Activated T-cell treated with anti-CD3 and anti-CD28 coated beads, Interleukin-2, amount 50 U/mL, for 4 hours (primary cell): ENCODE measurements around the gene TACSTD2. TPM values are rescaled to one million over a fixed set of nuclear protein-coding genes. Genes with fewer than 3 reads are reported as not detected.
A peak's percentile ranks its signal among the peaks of the same experiment; 100 is the strongest.
"Not testable (repeated sequence)": the region's sequence is repeated elsewhere in the genome, so short reads cannot be mapped to it uniquely, and the experiment has no call there.

Experiments
- ATAC-seq, 2 donors: fragments of 200-7000 bp; cut with Tn5 transposase; one replicate each; pipeline ENCODE4 v1.10.0; 2021
- DNase-seq: peaks from one replicate; pipeline ENCODE4 v3.0.0-alpha.2; 2020
- H3K27me3 Mint-ChIP-seq: one replicate; pipeline ENCODE4 v1.8.0; 2021; ENCODE audit warnings: low read depth, mixed read lengths
- H3K36me3 Mint-ChIP-seq: one replicate; pipeline ENCODE4 v1.8.0; 2022; ENCODE audit warnings: mixed read lengths; ENCODE audit not compliant: insufficient read depth
- H3K4me1 Mint-ChIP-seq: one replicate; pipeline ENCODE4 v1.8.0; 2021; ENCODE audit warnings: low read depth, mixed read lengths
- H3K4me3 Mint-ChIP-seq: one replicate; pipeline ENCODE4 v1.8.0; 2021; ENCODE audit warnings: mild to moderate bottlenecking, moderate library complexity, mixed read lengths
- H3K9me3 Mint-ChIP-seq: one replicate; pipeline ENCODE4 v1.8.0; 2021; ENCODE audit warnings: mixed read lengths
- total RNA-seq, 3 donors: library from RNA; stranded (reverse); gene quantifications; one replicate each; pipeline ENCODE4 v1.2.1, GENCODE V29; 2021

The TACSTD2 gene
- total RNA-seq, 3 donors from 2014 or later = 0.08 to 0.11 TPM; not detected in 1

DNA sequence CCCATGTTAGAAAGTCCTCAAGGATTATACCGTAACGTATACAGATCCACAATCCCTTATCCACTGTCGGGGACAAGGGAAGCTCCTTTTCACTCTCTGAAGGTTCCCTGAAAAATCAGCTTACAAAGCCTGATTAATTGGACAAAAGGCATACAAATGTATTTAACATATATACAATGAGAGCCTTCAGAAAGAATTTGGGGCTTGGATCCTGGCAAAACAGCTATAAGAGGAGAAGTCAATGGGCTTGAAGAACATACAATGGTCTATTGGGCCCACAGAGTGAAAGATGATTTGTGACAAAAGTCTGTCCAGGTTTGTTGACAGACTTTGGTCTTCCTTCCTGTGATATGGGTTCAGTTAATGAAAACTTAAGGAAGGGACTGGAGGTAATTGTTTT is 10.7 kb downstream of the TACSTD2 start:
- Mint-ChIP-seq H3K27me3 (peaks cover 37% of the 10 kb centered on the region), H3K36me3 (no peaks in the 10 kb centered on the region), H3K9me3 (no peaks in the 10 kb centered on the region), H3K4me1 (no peaks in the 10 kb centered on the region), H3K4me3 (no peak overlapping the region)
- ATAC-seq (no peak), DNase-seq (no peak)

DNA sequence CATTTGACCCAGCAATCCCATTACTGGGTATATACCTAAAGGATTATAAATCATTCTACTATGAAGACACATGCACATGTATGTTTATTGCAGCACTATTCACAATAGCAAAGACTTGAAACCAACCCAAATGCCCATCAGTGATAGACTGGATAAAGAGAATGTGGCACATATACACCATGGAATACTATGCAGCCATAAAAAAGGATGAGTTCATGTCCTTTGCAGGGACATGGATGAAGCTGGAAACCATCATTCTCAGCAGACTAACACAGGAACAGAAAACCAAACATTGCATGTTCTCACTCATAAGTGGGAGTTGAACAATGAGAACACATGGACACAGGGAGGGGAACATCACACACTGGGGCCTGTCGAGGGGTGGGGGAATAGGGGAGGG is 13.3 kb downstream of the TACSTD2 start:
- H3K4me1 Mint-ChIP-seq, H3K36me3 Mint-ChIP-seq, DNase-seq, H3K4me3 Mint-ChIP-seq, H3K9me3 Mint-ChIP-seq, ATAC-seq: not testable (repeated sequence)
- H3K27me3 Mint-ChIP-seq = peaks cover 34% of the 10 kb centered on the region

DNA sequence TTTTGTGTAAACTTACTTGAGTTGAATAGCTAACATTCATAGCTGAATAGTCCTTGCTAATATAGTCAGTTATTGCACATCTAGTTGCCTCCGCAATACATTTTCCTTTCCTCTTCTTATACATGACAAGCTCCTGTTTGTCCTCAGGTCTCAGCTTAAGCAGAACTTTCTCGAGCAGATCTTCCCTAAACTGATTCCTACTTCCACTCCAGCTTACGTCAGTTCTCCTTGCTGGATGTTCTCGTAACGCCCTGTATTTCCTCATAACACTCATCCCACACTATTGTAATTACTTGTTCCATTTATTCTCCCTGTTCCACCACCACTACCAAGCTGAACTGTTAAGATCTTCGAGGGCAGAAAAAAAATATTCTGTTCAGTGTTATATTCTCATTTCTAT is 15.4 kb downstream of the TACSTD2 start:
- DNase-seq (no peak), ATAC-seq (no peak)
- H3K4me3 Mint-ChIP-seq = no peak overlapping the region
- no peaks in the 10 kb centered on the region for H3K36me3 Mint-ChIP-seq
- no peaks in the 10 kb centered on the region for H3K4me1 Mint-ChIP-seq
- H3K27me3 Mint-ChIP-seq = peaks cover 40% of the 10 kb centered on the region
- H3K9me3 Mint-ChIP-seq = no peaks in the 10 kb centered on the region

DNA sequence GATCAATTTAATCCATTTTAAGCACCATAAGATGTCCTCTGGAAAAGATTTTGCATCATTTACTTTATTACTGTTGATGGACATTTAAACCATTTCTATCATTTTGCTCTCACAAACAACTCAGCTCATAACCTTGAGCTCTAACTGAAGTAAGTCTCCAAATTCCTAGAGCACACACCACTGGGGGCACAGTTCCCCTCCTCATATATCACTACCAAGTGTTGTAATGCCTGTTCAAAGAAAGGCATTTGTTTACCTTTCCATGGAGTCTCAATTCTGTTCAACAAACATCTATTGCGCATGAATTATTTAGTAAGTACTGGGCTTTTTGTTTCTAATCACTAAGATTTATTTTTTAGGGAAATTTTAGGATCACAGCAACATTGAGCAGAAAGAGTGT is 21.7 kb downstream of the TACSTD2 start:
- Mint-ChIP-seq H3K4me1 (no peaks in the 10 kb centered on the region), H3K4me3 (no peak overlapping the region), H3K36me3 (no peaks in the 10 kb centered on the region), H3K27me3 (peaks cover 27% of the 10 kb centered on the region), H3K9me3 (no peaks in the 10 kb centered on the region)
- DNase-seq (no peak), ATAC-seq (no peak)

DNA sequence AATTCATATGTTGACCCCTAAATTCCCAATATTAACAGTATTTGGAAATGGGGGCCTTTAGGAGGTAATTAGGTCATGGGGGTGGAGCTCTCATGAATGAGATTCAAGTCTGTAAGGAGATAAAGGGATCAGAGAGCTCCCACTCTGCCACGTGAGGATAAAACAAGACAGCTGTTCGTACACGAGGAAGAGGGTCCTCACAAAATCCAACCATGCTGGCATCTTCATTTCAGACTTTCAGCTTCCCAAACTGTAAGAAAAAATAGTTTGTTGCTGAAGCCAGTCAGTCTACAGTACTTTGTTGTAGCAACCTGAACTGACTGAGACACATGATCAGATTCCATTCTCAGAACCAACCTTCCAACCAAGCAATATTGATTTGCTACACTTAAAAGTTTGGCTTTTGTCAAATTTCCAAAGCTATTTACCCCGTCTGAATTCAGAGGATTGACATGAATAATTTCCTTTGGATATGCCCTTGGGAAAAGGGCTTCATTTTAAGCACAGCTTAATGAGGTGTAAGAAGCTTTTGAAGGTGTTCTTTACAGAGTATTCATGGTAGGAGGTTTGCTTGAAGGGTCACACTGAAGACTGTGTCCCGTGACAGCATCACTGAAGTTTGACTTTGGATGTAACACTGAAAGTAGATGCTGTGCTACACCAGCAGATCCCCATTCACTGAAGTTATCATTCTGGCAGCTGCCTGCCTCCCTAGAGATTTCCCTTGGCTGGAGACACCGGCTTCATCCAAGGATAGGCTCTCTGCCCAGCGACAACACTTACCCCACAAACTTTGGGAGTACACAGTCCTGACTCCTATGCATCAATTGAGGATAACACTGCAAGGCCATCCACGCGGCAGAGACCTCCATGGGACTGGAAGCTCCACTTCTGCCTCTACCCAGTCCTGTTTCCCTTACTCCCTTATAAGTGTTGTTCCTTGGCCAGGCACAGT is 25.6 kb downstream of the TACSTD2 start:
- Mint-ChIP-seq H3K27me3 (peaks cover 9% of the 10 kb centered on the region), H3K4me3 (no peak overlapping the region), H3K9me3 (no peaks in the 10 kb centered on the region), H3K4me1 (peaks cover 6% of the 10 kb centered on the region), H3K36me3 (no peaks in the 10 kb centered on the region)
- DNase-seq (no peak), ATAC-seq (no peak)

DNA sequence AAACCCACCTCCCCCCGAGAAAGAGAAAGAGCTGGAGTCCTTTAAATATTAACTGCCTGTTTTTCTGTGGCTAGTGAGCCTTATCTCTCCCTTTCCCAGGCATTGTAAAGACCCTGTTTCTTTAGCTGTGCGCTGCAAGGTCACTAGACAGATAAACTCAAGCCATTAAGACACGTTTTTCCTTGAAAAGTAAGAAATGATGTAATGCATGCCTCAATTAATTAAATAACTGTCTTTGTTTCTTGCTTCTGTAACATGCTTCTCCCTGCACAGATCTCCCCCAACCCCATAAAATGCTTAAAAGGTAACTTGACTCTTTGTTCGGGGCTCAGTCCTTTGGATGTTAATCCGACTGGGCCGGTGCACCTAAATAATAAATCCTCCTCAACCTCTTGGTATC is 27.8 kb downstream of the TACSTD2 start:
- H3K36me3 Mint-ChIP-seq, ATAC-seq, H3K9me3 Mint-ChIP-seq, H3K27me3 Mint-ChIP-seq, H3K4me3 Mint-ChIP-seq, DNase-seq: not testable (repeated sequence)
- H3K4me1 Mint-ChIP-seq = peaks cover 19% of the 10 kb centered on the region

DNA sequence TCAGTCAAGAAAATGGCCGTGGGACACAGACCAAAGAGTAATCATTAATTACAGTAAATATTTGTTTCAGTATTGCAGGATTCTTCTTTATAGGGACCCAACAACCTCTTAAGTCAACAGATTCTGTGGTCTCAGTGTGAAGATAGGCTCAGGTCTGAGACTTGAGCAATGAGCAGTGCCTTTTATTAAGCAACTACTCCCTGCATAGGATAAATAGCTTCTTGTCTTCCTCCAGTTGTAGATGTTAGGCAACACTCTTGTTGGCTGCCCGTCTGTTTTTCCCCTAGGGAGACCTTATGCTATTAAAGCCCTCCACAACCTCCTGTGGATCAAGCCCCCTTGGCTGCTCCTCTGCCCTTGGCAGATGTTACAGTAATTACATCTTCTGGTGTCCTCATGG is 28.7 kb downstream of the TACSTD2 start:
- H3K27me3 Mint-ChIP-seq = peaks cover 4% of the 10 kb centered on the region
- H3K4me1 Mint-ChIP-seq = peaks cover 22% of the 10 kb centered on the region
- DNase-seq (no peak), ATAC-seq (no peak)
- no peak overlapping the region for H3K4me3 Mint-ChIP-seq
- no peaks in the 10 kb centered on the region for H3K36me3 Mint-ChIP-seq
- no peaks in the 10 kb centered on the region for H3K9me3 Mint-ChIP-seq

DNA sequence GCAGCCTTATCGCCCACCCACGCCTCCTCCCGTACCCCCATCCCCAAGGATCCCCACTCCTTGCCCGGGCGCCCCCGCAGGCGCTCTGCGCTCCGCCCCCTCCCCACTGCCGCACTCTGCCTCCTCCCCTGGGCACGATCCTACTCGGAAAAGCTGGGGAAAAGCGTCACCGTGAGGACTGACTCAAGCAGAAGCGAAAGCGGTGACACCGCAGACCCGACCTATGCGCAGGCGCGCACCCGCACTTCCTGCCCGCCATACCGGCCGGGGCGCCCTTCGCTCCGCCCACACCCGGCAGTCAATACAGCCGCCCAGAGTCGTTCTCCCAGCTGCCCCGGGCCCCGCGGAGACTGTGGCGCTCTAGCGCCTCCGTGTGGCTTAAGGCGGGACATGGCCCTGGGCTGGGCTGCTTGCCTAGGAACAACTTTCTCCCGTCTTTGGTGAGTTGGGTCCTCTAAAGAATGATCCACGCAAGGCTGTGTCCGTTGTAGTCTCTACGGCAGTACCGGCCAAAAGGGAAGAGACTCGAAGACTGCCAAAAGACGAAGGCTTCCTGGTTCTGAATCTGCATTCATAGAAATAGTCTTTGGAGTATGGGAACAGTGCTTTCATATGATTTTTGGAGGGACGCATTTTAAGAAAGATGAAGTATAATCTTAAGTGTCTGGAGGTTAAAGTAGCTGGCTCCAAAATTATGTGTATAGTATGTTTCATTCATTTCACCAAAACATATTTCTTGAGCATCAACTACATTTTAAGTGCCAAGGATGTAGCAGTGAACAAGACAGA is 30.3 kb downstream of the TACSTD2 start, which contains the start of gene OMA1:
Gene OMA1, minus strand, starts transcription at position 207 of the 789 bp plus-strand sequence. CDS start 7,432 bp downstream, outside the sequence.
- H3K9me3 Mint-ChIP-seq = no peaks in the 10 kb centered on the region
- ATAC-seq (peak; percentile 91 to 92), DNase-seq (peak; percentile 97)
- H3K36me3 Mint-ChIP-seq = no peaks in the 10 kb centered on the region
- H3K4me1 Mint-ChIP-seq = peaks cover 26% of the 10 kb centered on the region
- H3K27me3 Mint-ChIP-seq = peaks cover 4% of the 10 kb centered on the region
- H3K4me3 Mint-ChIP-seq = peak within 1 kb of the TSS; percentile 91

DNA sequence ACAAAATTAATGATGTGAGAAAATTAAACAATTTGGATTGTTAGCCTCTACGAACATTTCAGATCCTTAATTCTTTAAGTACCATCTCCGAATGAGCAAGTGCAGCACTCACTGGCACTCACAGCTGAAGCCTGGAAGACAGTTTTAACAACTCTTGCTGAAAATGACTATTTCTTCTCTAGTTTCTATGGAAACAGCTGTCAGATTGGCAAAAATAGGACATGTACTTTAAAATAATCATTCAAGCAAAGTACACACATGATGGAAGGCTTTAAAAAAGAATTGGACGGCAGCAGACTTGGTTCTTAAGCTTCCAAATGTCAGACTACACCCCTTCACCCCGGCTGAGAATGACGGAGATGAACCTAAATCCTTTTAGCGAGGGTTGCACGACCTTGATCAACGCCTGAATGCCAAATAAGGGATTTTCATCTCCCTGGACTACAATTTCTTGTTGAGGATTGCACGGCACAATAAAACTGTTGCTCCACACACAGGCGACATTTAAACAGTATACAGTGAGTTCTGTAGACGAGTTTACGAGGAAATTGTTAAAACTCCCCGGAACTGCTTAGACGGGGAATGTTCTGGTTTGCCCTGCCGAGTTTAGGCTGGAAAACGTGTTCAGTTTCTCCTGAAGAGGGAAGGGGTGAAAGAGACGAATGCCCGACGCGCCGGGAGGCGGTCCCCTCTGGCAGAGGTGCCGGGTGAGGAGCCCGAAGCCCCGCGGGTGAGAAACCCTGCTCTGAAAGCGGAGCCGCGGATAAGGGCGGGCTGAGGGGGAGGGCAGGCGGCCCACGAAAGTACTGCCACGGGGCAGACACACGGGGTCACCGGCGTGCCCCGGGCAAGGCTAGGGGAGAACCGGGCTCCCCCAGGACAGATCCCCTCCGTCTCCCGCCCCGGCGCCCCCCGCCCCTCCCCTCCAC is 31.2 kb downstream of the TACSTD2 start:
- DNase-seq (peak; percentile 65), ATAC-seq (peak; percentile 69 to 75)
- Mint-ChIP-seq H3K36me3 (no peaks in the 10 kb centered on the region), H3K9me3 (no peaks in the 10 kb centered on the region), H3K4me1 (peaks cover 26% of the 10 kb centered on the region), H3K4me3 (peak overlapping the region; percentile 91), H3K27me3 (peaks cover 4% of the 10 kb centered on the region)

DNA sequence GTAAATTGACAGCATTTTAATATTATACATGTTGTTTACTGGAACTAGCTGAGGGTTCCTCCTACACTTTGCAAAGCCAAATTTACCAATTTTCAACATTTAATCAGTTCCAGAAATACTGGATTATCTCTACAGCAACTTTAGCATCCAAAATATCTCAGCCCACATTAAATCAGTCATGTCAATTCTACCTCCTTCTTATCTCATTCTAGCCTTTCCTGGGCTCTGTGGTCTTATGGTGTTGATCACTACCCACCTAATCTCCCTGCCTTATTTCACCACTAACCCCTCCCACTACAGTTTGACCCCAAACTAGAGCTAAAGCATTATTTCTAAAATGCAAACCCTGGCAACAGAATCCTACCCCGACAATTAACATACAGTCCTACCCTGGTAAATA is 33.8 kb downstream of the TACSTD2 start:
- H3K27me3 Mint-ChIP-seq = no peaks in the 10 kb centered on the region
- DNase-seq (no peak), ATAC-seq (no peak)
- H3K4me3 Mint-ChIP-seq = no peak overlapping the region
- H3K36me3 Mint-ChIP-seq = no peaks in the 10 kb centered on the region
- H3K4me1 Mint-ChIP-seq = peaks cover 26% of the 10 kb centered on the region
- H3K9me3 Mint-ChIP-seq = no peaks in the 10 kb centered on the region

DNA sequence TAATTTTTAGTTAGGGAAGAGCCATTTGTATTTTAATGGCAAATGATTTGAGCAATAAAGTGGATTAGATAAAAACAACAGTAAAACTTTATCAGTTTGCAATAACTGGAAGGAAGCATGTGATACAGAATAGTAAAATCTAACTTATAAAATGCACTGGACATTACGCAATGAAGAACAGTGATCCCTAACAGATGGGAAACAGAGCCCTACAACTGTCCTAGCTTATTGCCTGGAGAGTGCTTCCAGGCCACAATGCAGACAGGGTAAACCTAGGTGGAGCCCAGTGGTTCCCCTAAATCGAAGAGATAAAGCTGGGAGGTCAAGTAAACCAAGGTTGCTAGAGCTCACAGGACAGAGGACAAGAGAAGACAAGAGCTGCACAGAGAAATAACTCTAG is 37.5 kb downstream of the TACSTD2 start:
- peaks cover 8% of the 10 kb centered on the region for H3K4me1 Mint-ChIP-seq
- ATAC-seq (no peak), DNase-seq (no peak)
- no peaks in the 10 kb centered on the region for H3K36me3 Mint-ChIP-seq
- no peak overlapping the region for H3K4me3 Mint-ChIP-seq
- no peaks in the 10 kb centered on the region for H3K27me3 Mint-ChIP-seq
- no peaks in the 10 kb centered on the region for H3K9me3 Mint-ChIP-seq

DNA sequence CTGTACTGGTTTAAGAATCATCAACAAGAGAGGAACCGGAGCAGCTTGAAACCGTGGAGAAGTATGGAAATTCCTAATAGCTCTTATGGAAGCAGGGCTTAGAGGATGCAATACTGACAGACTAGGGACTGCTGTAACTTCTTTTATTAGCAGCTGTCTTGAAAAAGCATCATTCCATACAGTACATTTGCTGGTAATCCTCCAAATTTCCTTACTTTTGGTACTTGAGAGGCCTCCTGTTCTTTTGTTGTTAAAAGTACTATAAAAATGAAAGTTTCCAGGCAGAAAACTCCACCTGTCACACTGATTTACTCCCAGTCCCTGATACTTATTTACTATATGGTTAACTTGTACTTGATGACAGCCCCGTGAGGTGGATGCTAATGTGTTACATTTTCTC is 38.2 kb downstream of the TACSTD2 start:
- no peak for ATAC-seq
- no peaks in the 10 kb centered on the region for H3K27me3 Mint-ChIP-seq

DNA sequence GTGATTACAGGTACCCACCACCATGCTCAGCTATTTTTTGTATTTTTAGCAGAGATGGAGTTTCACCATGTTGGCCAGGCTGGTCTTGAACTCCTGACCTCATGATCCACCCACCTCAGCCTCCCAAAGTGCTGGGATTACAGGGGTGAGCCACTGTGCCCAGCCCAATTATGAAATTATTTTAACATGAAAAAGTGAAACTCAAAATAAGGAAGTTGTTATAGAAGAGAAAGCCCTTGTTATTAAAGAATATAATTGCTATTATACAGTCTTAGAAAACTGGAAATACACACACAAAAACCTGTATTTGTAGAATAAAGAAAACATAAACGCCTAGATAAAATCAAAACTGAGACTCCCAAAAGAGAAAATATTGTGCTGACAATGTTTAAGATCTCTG is 45.2 kb downstream of the TACSTD2 start:
- H3K9me3 Mint-ChIP-seq, DNase-seq, H3K27me3 Mint-ChIP-seq, H3K4me3 Mint-ChIP-seq, H3K36me3 Mint-ChIP-seq, H3K4me1 Mint-ChIP-seq, ATAC-seq: not testable (repeated sequence)

More for the DNA sequence above, 38.2 kb downstream of the TACSTD2 start:
- H3K9me3 Mint-ChIP-seq = no peaks in the 10 kb centered on the region
- H3K4me3 Mint-ChIP-seq = no peak overlapping the region
- no peaks in the 10 kb centered on the region for H3K36me3 Mint-ChIP-seq
- DNase-seq = no peak
- H3K4me1 Mint-ChIP-seq = peaks cover 8% of the 10 kb centered on the region

DNA sequence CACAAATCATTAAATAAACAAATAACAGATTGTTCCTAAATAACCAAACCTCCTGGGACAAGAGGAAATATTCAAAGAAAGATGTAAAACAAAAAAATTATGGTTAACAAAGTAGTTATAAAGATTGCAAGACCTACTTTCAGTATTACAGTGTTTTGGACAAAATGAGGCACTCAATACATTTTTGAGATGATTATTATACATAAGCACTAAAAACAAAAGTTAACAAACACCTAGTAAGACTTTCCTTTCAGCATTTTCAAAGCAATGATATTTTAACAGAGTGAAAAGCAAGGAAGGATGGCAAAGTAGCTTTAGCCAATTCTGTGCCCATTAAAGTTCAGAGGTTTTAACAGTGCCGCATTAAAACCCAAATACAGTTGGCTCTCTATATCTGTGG is 47.8 kb downstream of the TACSTD2 start:
- Mint-ChIP-seq H3K36me3 (peaks cover 10% of the 10 kb centered on the region), H3K4me1 (peaks cover 4% of the 10 kb centered on the region), H3K27me3 (no peaks in the 10 kb centered on the region), H3K9me3 (no peaks in the 10 kb centered on the region), H3K4me3 (no peak overlapping the region)
- no peak for DNase-seq
- no peak for ATAC-seq
